DND-41 (cell line): ENCODE results near the gene KIRREL3.

Experiments
- CTCF ChIP-seq: IDR thresholded peaks from 2 replicates; pipeline ENCODE4 v1.5.1; 2012; ENCODE audit warnings: borderline replicate concordance, low read length, moderate library complexity, mild to moderate bottlenecking; ENCODE audit not compliant: poor library complexity, severe bottlenecking; ENCODE audit errors: extremely low read depth
- EZH2 ChIP-seq: IDR thresholded peaks from 3 replicates; pipeline ENCODE4 v1.6.1; 2012; ENCODE audit warnings: borderline replicate concordance, low read depth, mild to moderate bottlenecking, moderate library complexity, low read length, inconsistent platforms; ENCODE audit not compliant: severe bottlenecking

DNA sequence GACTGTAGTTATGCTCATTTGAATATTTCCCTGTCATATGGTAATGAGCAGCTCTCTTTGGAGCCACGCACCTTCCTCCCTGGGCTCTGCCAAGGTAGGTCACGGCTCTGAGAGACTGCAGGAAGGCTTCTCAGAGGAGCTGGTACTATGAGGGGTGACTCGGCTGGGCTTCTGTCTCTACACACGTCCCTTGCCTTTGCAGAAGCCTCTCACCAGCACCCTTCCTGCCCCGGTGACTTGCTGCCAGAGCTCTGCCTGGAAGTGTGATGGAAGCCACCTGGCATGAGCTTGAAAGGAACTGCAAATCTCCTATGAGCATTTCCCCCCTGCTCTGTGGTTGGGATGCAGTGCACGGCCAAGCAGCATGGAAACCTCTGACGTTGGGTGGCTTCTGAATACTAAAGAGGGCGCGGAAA is 74.2 kb downstream of the KIRREL3 start:
- no peak for TF ChIP-seq EZH2
- no peak for TF ChIP-seq CTCF
